ENCODE data around the gene UBE4B. TPM values are rescaled to one million over a fixed set of nuclear protein-coding genes. Genes with fewer than 3 reads are reported as not detected.
A peak's percentile ranks its signal among the peaks of the same experiment; 100 is the strongest.

Gene UBE4B
- polyA plus RNA-seq, 3 donors: 6.0 to 34.6 (median 9.2) TPM

DNA sequence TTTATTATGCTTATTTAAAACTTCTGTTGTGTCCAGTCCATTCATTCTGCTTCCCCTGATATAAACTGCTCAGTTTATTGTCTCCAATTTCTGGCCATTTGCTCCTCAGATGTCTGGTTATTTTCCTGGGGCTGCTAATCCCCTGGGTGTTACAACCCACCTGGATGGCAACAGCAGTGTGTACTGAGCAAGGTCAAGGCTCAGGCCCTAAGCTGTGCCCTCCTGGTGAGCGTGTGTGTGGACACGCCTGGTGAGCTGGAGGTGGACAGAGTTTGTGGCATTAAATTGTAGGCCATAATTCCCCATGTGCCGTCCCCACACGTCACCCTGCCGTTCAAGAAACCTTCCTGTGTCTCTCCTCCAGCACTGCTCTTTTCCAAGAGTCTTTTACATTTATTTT, 159.5 kb downstream of the UBE4B start:
- H3K9me3 ChIP-seq (replicated peaks in 1 of 2; ENCODE audit: control insufficient read depth in 1 of 2, insufficient read depth in 1 of 2, low read length in 2 of 2): no peaks in the 10 kb centered on the region
- H3K36me3 ChIP-seq (replicated peaks in 1 of 2; ENCODE audit: control insufficient read depth in 1 of 2, insufficient read depth in 2 of 2, low read length in 2 of 2): no peaks in the 10 kb centered on the region
- TF ChIP-seq, protein P1, sequence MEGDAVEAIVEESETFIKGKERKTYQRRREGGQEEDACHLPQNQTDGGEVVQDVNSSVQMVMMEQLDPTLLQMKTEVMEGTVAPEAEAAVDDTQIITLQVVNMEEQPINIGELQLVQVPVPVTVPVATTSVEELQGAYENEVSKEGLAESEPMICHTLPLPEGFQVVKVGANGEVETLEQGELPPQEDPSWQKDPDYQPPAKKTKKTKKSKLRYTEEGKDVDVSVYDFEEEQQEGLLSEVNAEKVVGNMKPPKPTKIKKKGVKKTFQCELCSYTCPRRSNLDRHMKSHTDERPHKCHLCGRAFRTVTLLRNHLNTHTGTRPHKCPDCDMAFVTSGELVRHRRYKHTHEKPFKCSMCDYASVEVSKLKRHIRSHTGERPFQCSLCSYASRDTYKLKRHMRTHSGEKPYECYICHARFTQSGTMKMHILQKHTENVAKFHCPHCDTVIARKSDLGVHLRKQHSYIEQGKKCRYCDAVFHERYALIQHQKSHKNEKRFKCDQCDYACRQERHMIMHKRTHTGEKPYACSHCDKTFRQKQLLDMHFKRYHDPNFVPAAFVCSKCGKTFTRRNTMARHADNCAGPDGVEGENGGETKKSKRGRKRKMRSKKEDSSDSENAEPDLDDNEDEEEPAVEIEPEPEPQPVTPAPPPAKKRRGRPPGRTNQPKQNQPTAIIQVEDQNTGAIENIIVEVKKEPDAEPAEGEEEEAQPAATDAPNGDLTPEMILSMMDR (IDR thresholded peaks at IDR 0.05): no peak
- H3K4me3 ChIP-seq (replicated peaks in 1 of 3; ENCODE audit: low read depth in 2 of 3, low read length in 3 of 3): no peak overlapping the region
- Mint-ChIP-seq H3K36me3 (no peaks in the 10 kb centered on the region), H3K27ac (peak overlapping the region in 1 of 7 donors; percentile 15), H3K4me3 (no peak overlapping the region), H3K27me3 (ENCODE audit: low read depth in 3 of 3) (peaks cover 2 to 7% (median 7%) of the 10 kb centered on the region in 3 donors), H3K4me1 (peaks cover 10% of the 10 kb centered on the region), H3K9me3 (peaks cover 0 to 6% (median 2%) of the 10 kb centered on the region in 7 donors)
- H2AFZ ChIP-seq (ENCODE audit: insufficient read depth, low read depth, low read length, poor library complexity, severe bottlenecking): no peak overlapping the region
- peaks cover 0 to 4% of the 10 kb centered on the region in 2 donors for H3K4me1 ChIP-seq (ENCODE audit: control insufficient read depth in 1 of 2, insufficient read depth in 2 of 2, low read length in 2 of 2)
- H3K27me3 ChIP-seq (ENCODE audit: control insufficient read depth in 2 of 2, insufficient read depth in 2 of 2, low read length in 2 of 2): no peaks in the 10 kb centered on the region
- no peak for DNase-seq
- no CpG with 5 or more reads among the region's 5 CpGs for WGBS (ENCODE audit: insufficient coverage)
- H3K9ac ChIP-seq (ENCODE audit: insufficient read depth, low read length, poor library complexity, severe bottlenecking): no peak overlapping the region
- H3K79me2 ChIP-seq (ENCODE audit: insufficient read depth, low read length): no peaks in the 10 kb centered on the region
- intact Hi-C loops (cut with micrococcal nuclease): no loop called here
- no peak overlapping the region for H3K27ac ChIP-seq (ENCODE audit: low read depth in 1 of 2, low read length in 2 of 2)
- no peak overlapping the region for H3K4me2 ChIP-seq (replicated peaks; ENCODE audit: extremely low read depth, low read length, poor library complexity, severe bottlenecking)
- no peaks in the 10 kb centered on the region for H4K20me1 ChIP-seq (ENCODE audit: insufficient read depth, low read length)

DNA sequence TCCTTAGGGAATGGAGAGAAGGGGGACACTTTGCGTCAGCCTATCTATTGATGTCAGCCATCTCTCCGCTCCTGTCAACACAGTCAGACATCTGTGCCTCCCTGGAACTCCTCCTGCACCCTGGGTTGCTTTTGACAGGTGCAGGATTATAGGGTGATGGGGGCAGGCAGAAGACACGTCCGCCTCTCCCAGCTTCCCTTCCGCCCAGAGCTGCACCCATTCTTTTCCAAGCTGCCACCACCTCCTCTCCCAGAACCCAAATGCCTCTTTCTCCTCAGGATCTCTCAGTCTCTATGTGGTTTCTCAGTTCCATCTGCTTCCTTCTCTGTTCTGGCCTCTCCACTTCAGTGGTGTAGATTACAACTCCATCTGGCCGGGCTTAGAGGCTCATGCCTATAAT, 160.5 kb downstream of the UBE4B start:
- H3K79me2 ChIP-seq (ENCODE audit: insufficient read depth, low read length): no peaks in the 10 kb centered on the region
- no peak overlapping the region for H3K4me2 ChIP-seq (replicated peaks; ENCODE audit: extremely low read depth, low read length, poor library complexity, severe bottlenecking)
- no peaks in the 10 kb centered on the region for H3K36me3 ChIP-seq (replicated peaks in 1 of 2; ENCODE audit: control insufficient read depth in 1 of 2, insufficient read depth in 2 of 2, low read length in 2 of 2)
- H2AFZ ChIP-seq (ENCODE audit: insufficient read depth, low read depth, low read length, poor library complexity, severe bottlenecking): no peak overlapping the region
- no peaks in the 10 kb centered on the region for H4K20me1 ChIP-seq (ENCODE audit: insufficient read depth, low read length)
- intact Hi-C loops (cut with micrococcal nuclease): no loop called here
- no peaks in the 10 kb centered on the region for H3K27me3 ChIP-seq (ENCODE audit: control insufficient read depth in 2 of 2, insufficient read depth in 2 of 2, low read length in 2 of 2)
- Mint-ChIP-seq H3K27me3 (ENCODE audit: low read depth in 3 of 3) (peaks cover 6 to 11% (median 11%) of the 10 kb centered on the region in 3 donors), H3K4me1 (peaks cover 10% of the 10 kb centered on the region), H3K36me3 (no peaks in the 10 kb centered on the region), H3K9me3 (peaks cover 0 to 6% (median 1%) of the 10 kb centered on the region in 7 donors), H3K4me3 (no peak overlapping the region), H3K27ac (peak overlapping the region in 1 of 7 donors; percentile 19)
- H3K4me3 ChIP-seq (replicated peaks in 1 of 3; ENCODE audit: low read depth in 2 of 3, low read length in 3 of 3): no peak overlapping the region
- no peaks in the 10 kb centered on the region for H3K9me3 ChIP-seq (replicated peaks in 1 of 2; ENCODE audit: control insufficient read depth in 1 of 2, insufficient read depth in 1 of 2, low read length in 2 of 2)
- WGBS (ENCODE audit: insufficient coverage): 88% methylated on average over 1 of the region's 6 CpGs
- DNase-seq: no peak
- H3K27ac ChIP-seq (ENCODE audit: low read depth in 1 of 2, low read length in 2 of 2): no peak overlapping the region
- TF ChIP-seq, protein P1 (IDR thresholded peaks at IDR 0.05): no peak
- H3K4me1 ChIP-seq (ENCODE audit: control insufficient read depth in 1 of 2, insufficient read depth in 2 of 2, low read length in 2 of 2): peaks cover 0 to 4% of the 10 kb centered on the region in 2 donors
- H3K9ac ChIP-seq (ENCODE audit: insufficient read depth, low read length, poor library complexity, severe bottlenecking): no peak overlapping the region

Measured in CD14-positive monocyte (primary cell).